Adipose tissue (tissue), 3 donors: ENCODE measurements around the gene LRIG2. TPM values are rescaled to one million over a fixed set of nuclear protein-coding genes. Genes with fewer than 3 reads are reported as not detected.

Experiments used
- H3K27ac ChIP-seq: one replicate; pipeline ENCODE4 v1.5.1; 2013; ENCODE audit warnings: low read depth, low read length
- WGBS, 3 donors: extraction: QIAGEN DNeasy Blood & Tissue Kit; methylation state at CpG; one replicate each; pipeline ENCODE4 v1.1.7; 2013; 5-methylcytosine and 5-hydroxymethylcytosine counted together
- polyA plus RNA-seq, 3 donors: library from polyadenylated mRNA; stranded (reverse); fragments of 200-250 nt; gene quantifications; one replicate each; pipeline ENCODE4 v1.2.3, GENCODE V29; 2013
- donor health status: healthy with polysubstance abuse.
- donor health status: Bipolar disorder and iron deficiency.
- donor health status: healthy.

Gene LRIG2
- polyA plus RNA-seq, 3 donors: 1.7 to 2.4 (median 2.0) TPM

- H3K27ac ChIP-seq: no peak overlapping the region
Measured at GRCh38 chr1:113118266-113118665, 45.3 kb downstream of the LRIG2 start.

DNA sequence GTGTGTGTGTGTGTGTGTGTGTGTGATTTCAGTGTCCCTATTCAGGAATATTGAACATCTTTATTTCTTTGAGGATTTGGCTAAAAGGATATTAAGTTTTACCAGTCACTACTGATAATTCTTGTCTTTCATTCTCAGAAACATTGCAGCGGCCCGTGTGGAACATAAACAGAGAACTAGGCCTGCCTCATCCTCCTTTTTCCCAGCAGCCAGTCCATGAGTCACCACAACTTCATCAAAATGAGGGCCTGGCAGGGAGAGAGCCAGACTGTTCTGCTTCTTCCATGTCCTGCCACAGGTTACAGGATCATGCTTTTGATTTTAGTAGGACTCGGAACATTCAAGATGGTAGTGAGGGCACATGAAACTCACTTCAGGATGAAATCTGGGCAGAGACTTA, 50.7 kb downstream of the LRIG2 start:
- WGBS, 3 donors: 91 to 96% (median 91%) methylated on average over 3 of the region's 3 CpGs
- H3K27ac ChIP-seq: no peak overlapping the region

- 21 to 70% (median 43%) methylated on average over 1 of the region's 1 CpG for WGBS, 3 donors
- H3K27ac ChIP-seq: no peak overlapping the region
Measured at GRCh38 chr1:113124366-113124765, 51.4 kb downstream of the LRIG2 start.

DNA sequence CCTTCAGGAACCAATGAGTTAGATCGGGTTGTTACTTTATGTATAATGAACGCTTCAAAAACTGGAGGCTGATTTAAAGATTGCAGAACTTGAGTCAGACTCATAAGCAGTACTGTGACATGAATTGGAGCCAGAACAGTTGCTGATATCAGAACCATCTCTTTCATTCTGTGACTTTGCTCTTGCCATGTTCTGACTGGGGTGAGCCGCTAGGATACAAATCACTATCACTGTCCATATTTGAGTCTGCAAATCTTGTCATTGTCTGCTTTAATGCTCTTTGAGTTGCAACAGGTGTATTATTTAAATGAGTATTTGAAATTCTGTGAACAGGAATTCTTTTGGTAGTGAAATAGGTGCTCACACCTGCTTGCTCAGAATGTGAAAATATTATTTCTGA, 52.5 kb downstream of the LRIG2 start:
- no peak overlapping the region for H3K27ac ChIP-seq
- WGBS, 3 donors: 42 to 89% (median 81%) methylated on average over 3 of the region's 3 CpGs

- WGBS, 3 donors: 65 to 95% (median 91%) methylated on average over 2 of the region's 2 CpGs
- no peak overlapping the region for H3K27ac ChIP-seq
Measured at GRCh38 chr1:113126207-113126606, 53.2 kb downstream of the LRIG2 start.

DNA sequence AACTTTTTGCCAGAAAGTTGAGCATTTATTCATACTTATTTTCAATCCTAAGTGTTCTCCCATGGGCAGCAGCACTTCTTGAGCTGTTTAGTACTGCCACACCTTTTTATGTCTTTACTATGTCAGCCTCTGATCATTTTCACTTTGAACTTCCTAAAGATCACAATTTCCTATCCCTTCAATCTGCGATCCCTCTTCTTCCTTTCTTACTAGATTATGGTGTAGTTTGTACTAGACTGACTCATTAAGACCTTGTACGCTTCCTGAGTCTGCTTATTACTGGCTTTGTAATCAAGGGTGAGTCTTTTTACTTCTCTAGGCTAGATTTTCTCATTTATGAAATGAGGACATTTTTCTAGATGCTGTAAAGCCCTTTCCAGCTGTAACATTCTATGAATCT, 55.1 kb downstream of the LRIG2 start:
- no peak overlapping the region for H3K27ac ChIP-seq
- WGBS, 3 donors: 90 to 96% (median 92%) methylated on average over 2 of the region's 2 CpGs

GRCh38 chr1:113129529-113130185, 56.7 kb downstream of the LRIG2 start:
- WGBS, 3 donors: 94 to 98% (median 95%) methylated on average over 6 of the region's 6 CpGs
- H3K27ac ChIP-seq: no peak overlapping the region

- 67 to 82% (median 71%) methylated on average over 4 of the region's 4 CpGs for WGBS, 3 donors
- no peak overlapping the region for H3K27ac ChIP-seq
Measured at GRCh38 chr1:113133038-113133437, 60.0 kb downstream of the LRIG2 start.

- no peak overlapping the region for H3K27ac ChIP-seq
- WGBS, 3 donors: 37 to 62% (median 44%) methylated on average over 2 of the region's 2 CpGs
Measured at GRCh38 chr1:113133759-113134158, 60.8 kb downstream of the LRIG2 start.

DNA sequence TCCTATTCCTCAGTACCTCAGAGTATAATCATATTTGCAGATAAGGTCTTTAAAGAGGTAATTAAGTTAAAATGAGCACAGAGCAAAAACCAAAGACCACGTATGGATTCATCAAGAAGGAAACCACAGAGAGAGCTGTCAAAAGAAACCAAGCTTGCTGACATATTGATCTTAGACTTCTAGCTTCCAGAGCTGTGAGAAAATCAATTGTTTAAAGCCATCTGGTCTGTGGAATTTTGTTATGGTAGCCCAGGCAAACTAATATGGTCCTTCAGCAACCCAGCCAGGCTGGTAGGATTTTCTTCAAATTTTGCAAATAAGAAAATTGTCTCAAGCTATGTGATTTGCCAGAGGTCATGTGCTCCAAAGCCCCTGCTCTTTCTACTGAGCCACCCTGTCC, 62.5 kb downstream of the LRIG2 start:
- 28 to 67% (median 62%) methylated on average over 1 of the region's 1 CpG for WGBS, 3 donors
- H3K27ac ChIP-seq: no peak overlapping the region

DNA sequence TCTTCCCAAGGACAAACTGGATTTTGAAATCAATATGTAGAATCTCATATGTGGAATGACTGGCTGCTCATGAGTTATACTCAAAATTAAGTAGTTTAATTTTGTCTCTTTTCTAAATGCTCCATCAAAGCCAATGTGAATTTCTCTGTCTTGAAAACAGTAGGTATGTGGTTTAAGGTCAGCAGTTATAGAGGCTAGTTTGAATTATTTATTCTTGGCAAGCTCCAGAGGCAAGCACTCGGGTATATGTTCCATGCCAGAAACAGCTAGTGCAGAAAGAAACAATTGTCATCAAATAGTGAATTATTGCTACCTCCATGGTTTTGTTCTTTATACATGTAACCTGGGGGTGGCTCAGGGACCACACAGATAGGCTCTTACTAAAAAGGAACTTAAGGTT, 63.5 kb downstream of the LRIG2 start:
- H3K27ac ChIP-seq: no peak overlapping the region
- WGBS, 3 donors: 24 to 80% (median 66%) methylated on average over 1 of the region's 1 CpG

DNA sequence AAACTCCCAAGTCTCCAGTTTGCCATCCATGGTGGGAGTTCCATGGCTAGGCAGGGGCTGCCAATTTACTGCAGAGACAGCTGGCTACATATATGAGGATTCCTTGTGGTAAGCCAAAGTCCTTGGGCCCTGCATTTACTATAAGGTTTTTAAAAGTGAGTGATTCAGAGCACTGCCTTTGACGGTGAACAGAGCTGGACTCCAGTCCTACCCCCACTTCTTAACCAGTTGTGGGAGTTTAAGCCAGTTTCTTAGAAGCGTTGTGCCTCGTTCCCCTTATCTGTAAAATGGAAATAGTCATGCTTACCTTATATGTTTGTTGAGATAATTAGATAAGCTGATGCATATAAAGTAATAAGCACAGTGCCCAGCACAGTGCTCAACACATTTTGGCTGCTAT, 64.6 kb downstream of the LRIG2 start:
- 66 to 92% (median 77%) methylated on average over 3 of the region's 3 CpGs for whole genome bisulfite sequencing, 3 donors
- no peak overlapping the region for H3K27ac ChIP-seq

DNA sequence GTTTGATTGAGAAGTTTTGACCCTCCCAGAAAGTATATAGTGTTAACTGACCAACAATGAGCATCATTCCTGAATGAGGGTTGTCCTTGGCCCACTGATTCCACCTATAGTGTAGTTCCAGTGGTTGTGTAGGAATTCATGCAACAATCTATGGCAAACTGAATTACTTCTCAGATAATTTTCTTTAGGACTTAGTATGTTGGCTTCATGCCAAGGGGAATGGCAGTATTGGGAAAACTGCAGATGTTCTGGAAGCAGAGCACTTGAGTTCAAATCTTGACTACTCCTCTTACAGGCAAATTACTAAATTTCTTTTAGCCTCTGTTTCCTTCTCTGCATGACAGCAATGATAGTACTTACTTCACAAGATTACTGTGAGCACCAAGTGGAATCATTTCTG, 65.8 kb downstream of the LRIG2 start:
- H3K27ac ChIP-seq: no peak overlapping the region

GRCh38 chr1:113140176-113140575, 67.2 kb downstream of the LRIG2 start:
- 94 to 100% (median 100%) methylated on average over 1 of the region's 1 CpG for WGBS, 3 donors
- H3K27ac ChIP-seq: no peak overlapping the region

DNA sequence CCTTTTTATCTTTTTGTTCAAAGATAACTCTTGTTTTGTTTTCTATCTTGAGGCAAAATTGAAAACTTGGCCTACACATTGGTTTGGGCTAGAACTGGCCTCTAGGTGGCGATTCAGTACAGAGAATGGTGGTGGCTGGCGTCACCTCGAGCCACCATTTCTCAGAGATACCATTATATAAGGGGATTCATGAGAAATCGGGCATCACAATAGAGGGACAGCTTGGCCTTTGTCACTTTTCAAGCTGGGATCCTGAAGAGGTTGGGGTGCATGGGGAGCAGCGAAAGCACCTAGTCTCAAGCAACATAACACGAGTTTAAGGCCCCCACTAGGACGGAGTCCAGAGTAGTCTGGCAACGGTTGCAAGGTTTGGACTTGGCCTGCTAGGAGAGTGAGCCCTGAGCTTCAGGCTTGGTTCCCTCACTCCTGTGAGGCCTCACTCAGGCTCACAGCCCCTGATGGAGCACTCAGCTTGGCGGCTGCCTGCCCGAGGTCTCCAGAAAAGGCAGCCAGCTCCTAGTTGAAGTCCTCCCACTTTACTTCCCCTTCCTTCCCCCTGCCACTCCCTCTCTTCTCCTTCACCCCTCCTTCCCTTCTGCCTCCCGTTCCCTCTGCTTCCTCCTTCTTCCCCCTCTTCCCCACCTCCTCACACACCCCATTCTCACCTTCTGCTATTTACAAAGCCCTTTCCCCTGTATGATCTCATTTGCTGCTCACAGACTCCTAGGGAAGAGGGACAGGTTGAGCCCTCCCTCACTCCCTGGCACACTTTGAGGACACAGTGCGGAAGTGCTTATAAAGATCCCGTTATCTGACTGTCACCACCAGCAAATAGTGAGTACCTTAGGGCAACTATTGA, 67.8 kb downstream of the LRIG2 start:
- H3K27ac ChIP-seq: no peak overlapping the region
- WGBS, 3 donors: 31 to 43% (median 33%) methylated on average over 13 of the region's 13 CpGs

DNA sequence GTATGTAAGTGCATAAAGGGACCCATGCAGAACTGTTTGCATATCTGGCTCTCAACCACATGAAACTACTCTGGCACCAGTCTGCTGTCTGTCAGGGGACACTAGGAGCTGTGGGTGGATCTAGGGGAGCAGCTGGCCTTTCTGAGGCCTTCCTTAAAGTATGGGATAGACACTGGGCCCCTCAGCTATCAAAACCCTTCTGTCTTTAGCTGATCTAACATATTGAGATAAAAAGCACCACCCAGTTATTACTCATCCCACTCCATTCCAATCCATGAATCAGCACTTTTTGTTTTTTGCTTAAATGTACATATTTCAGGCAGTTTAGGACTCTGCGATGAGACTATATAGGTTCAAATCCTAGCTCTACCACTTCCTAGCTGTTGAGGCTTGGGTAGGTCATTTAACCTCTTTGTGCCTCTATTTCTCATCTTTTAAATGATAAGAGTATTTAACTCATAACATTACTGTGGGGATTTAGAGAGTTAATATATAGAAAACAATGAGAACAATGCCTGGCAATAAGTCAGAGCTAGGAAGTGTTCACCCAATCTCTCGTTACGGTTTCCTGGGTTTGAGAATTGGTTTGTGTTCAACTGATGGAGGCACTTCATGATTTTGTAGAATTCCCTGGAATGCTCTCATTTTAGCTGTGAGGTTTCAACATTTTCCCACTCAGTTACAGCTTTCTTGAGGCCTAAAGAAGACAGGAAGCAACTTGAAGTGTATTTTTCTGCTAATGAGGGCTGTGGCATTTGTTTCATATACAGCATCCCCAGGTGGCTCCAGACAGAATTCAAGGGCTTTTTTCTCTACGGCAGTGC, 68.9 kb downstream of the LRIG2 start:
- WGBS, 3 donors: 63 to 89% (median 68%) methylated on average over 4 of the region's 4 CpGs
- no peak overlapping the region for H3K27ac ChIP-seq

- WGBS, 3 donors: 19 to 50% (median 25%) methylated on average over 1 of the region's 1 CpG
- H3K27ac ChIP-seq: no peak overlapping the region
Measured at GRCh38 chr1:113142791-113143190, 69.8 kb downstream of the LRIG2 start.

GRCh38 chr1:113146242-113147072, 73.5 kb downstream of the LRIG2 start:
- no peak overlapping the region for H3K27ac ChIP-seq
- WGBS, 3 donors: 87 to 95% (median 91%) methylated on average over 7 of the region's 7 CpGs
